ENCODE results near the gene TLR9. TPM values are rescaled to one million over a fixed set of nuclear protein-coding genes. Genes with fewer than 3 reads are reported as not detected.

TLR9 gene
- total RNA-seq, 1 experiment from 2014 or later: 0.44 TPM

- H3K27me3 ChIP-seq (ENCODE audit: insufficient read depth, low read depth): no peaks in the 10 kb centered on the region
- H3K79me2 ChIP-seq (ENCODE audit: low read depth): peaks cover 30% of the 10 kb centered on the region
- H3K4me2 ChIP-seq: no peak overlapping the region
- intact Hi-C loops (cut with micrococcal nuclease; ENCODE audit: unreplicated experiment): no loop called here
- TF ChIP-seq EZH2 (IDR thresholded peaks at IDR 0.05; ENCODE audit: low read depth): no peak
- no peak for TF ChIP-seq CTCF (conservative IDR thresholded peaks at IDR 0.05)
- H2AFZ ChIP-seq: no peak overlapping the region
- no peaks in the 10 kb centered on the region for H3K9me3 ChIP-seq (ENCODE audit: insufficient read depth, low read depth)
- H3K27ac ChIP-seq: no peak overlapping the region
- no peaks in the 10 kb centered on the region for H4K20me1 ChIP-seq (ENCODE audit: insufficient read depth)
- peaks cover 53% of the 10 kb centered on the region for H3K4me1 ChIP-seq (replicated peaks; ENCODE audit: insufficient read depth)
- no peak overlapping the region for H3K4me3 ChIP-seq
- H3K9me2 ChIP-seq (ENCODE audit: insufficient read depth): no peaks in the 10 kb centered on the region
- no peak for DNase-seq
- CTCF ChIA-PET: no interaction called here
- BruUV-seq (replicated peaks): no TSS peak
- H3F3A ChIP-seq (ENCODE audit: insufficient read depth, low read depth): peaks cover 37% of the 10 kb centered on the region
- POLR2A ChIA-PET (ENCODE audit: unreplicated experiment): no interaction called here
- no peaks in the 10 kb centered on the region for H3K36me3 ChIP-seq (ENCODE audit: low read depth)
These were observed 16.6 kb upstream of the TLR9 start for GRCh38 chr3:52242039-52242438.

GRCh38 chr3:52240886-52241370, 15.5 kb upstream of the TLR9 start:
- intact Hi-C loops (cut with micrococcal nuclease; ENCODE audit: unreplicated experiment): no loop called here
- no peaks in the 10 kb centered on the region for H3K9me2 ChIP-seq (ENCODE audit: insufficient read depth)
- H3K27me3 ChIP-seq (ENCODE audit: insufficient read depth, low read depth): no peaks in the 10 kb centered on the region
- H3K27ac ChIP-seq: peak overlapping the region; percentile 87
- H3K4me2 ChIP-seq: peak overlapping the region; percentile 85
- no peaks in the 10 kb centered on the region for H3K9me3 ChIP-seq (ENCODE audit: insufficient read depth, low read depth)
- CTCF ChIA-PET: interaction anchor here (0.6 to 1.0 kb wide), 2 partner anchors 98 to 350 kb away, joined by 3 read pairs; no protein-coding TSS in a partner anchor
- H3K4me1 ChIP-seq (replicated peaks; ENCODE audit: insufficient read depth): peaks cover 64% of the 10 kb centered on the region
- H3F3A ChIP-seq (ENCODE audit: insufficient read depth, low read depth): peaks cover 48% of the 10 kb centered on the region
- no peak overlapping the region for H2AFZ ChIP-seq
- H3K36me3 ChIP-seq (ENCODE audit: low read depth): no peaks in the 10 kb centered on the region
- peaks cover 40% of the 10 kb centered on the region for H3K79me2 ChIP-seq (ENCODE audit: low read depth)
- H4K20me1 ChIP-seq (ENCODE audit: insufficient read depth): no peaks in the 10 kb centered on the region
- POLR2A ChIA-PET (ENCODE audit: unreplicated experiment): no interaction called here
- no TSS peak for BruUV-seq (replicated peaks)
- DNase-seq: no peak
- H3K4me3 ChIP-seq: no peak overlapping the region
- TF ChIP-seq EZH2 (IDR thresholded peaks at IDR 0.05; ENCODE audit: low read depth) (no peak), CTCF (conservative IDR thresholded peaks at IDR 0.05) (no peak)

- Histone ChIP-seq H4K20me1 (ENCODE audit: insufficient read depth) (no peaks in the 10 kb centered on the region), H3F3A (ENCODE audit: insufficient read depth, low read depth) (peaks cover 51% of the 10 kb centered on the region), H3K9me3 (ENCODE audit: insufficient read depth, low read depth) (no peaks in the 10 kb centered on the region), H3K9me2 (ENCODE audit: insufficient read depth) (no peaks in the 10 kb centered on the region), H3K79me2 (ENCODE audit: low read depth) (peaks cover 47% of the 10 kb centered on the region), H3K27ac (peak overlapping the region; percentile 87), H3K27me3 (ENCODE audit: insufficient read depth, low read depth) (no peaks in the 10 kb centered on the region), H3K4me2 (peak overlapping the region; percentile 85), H3K36me3 (ENCODE audit: low read depth) (no peaks in the 10 kb centered on the region), H3K4me1 (replicated peaks; ENCODE audit: insufficient read depth) (peaks cover 69% of the 10 kb centered on the region), H2AFZ (no peak overlapping the region), H3K4me3 (peak overlapping the region; percentile 93; the same call in 1 of the 2 replicates)
- intact Hi-C loops (cut with micrococcal nuclease; ENCODE audit: unreplicated experiment): no loop called here
- no TSS peak for BruUV-seq (replicated peaks)
- ChIA-PET CTCF (interaction anchor here (0.6 to 1.0 kb wide), 2 partner anchors 99 to 349 kb away, joined by 3 read pairs; no protein-coding TSS in a partner anchor), POLR2A (ENCODE audit: unreplicated experiment) (interaction anchor here (0.6 to 0.7 kb wide), 4 partner anchors 16 to 786 kb away, joined by 3 to 4 read pairs (median 4); no protein-coding TSS in a partner anchor)
- DNase-seq: peak in 1 of 2 experiments; percentile 73
- TF ChIP-seq EZH2 (IDR thresholded peaks at IDR 0.05; ENCODE audit: low read depth): no peak
- no peak for TF ChIP-seq CTCF (conservative IDR thresholded peaks at IDR 0.05)
These were observed 14.8 kb upstream of the TLR9 start for GRCh38 chr3:52240059-52240885.
